Type B pancreatic cell (in vitro differentiated cells): ENCODE measurements around the gene CFAP251. TPM values are rescaled to one million over a fixed set of nuclear protein-coding genes. Genes with fewer than 3 reads are reported as not detected.

Source experiments
- DNase-seq: peaks from one replicate; pipeline ENCODE4 v3.0.0; 2021; ENCODE audit warnings: mixed read lengths; ENCODE audit not compliant: unreplicated experiment; ENCODE audit errors: extremely low spot score
- H3K27ac Mint-ChIP-seq: 2 replicates; pipeline ENCODE4 v1.8.0; 2021; ENCODE audit warnings: mild to moderate bottlenecking, mixed read lengths
- H3K27me3 Mint-ChIP-seq: 2 replicates; pipeline ENCODE4 v1.8.0; 2021; ENCODE audit warnings: mixed read lengths
- H3K36me3 Mint-ChIP-seq: 2 replicates; pipeline ENCODE4 v1.8.0; 2021; ENCODE audit warnings: mixed read lengths
- H3K4me1 Mint-ChIP-seq: one replicate; pipeline ENCODE4 v1.8.0; 2021; ENCODE audit warnings: mixed read lengths; ENCODE audit not compliant: unreplicated experiment
- H3K4me3 Mint-ChIP-seq: 2 replicates; pipeline ENCODE4 v1.8.0; 2021; ENCODE audit warnings: mild to moderate bottlenecking, mixed read lengths
- H3K9me3 Mint-ChIP-seq: 2 replicates; pipeline ENCODE4 v1.8.0; 2021; ENCODE audit warnings: mixed read lengths
- CTCF ChIP-seq: fragments of 200-600 bp; sonication (generic); conservative IDR thresholded peaks from 2 replicates; pipeline ENCODE4 v1.5.0; 2021; ENCODE audit warnings: antibody characterized with exemption, mild to moderate bottlenecking
- total RNA-seq: library from RNA; stranded (reverse); gene quantifications from 2 replicates; pipeline ENCODE4 v1.2.1, GENCODE V29; 2021; ENCODE audit warnings: low replicate concordance

The CFAP251 gene
- total RNA-seq, 1 donor from 2014 or later = 3.3 TPM

GRCh38 chr12:122051231-122051876 lies 133.0 kb downstream of the CFAP251 start:
- Mint-ChIP-seq H3K9me3 (no peaks in the 10 kb centered on the region), H3K27ac (no peak overlapping the region), H3K27me3 (no peaks in the 10 kb centered on the region), H3K4me3 (no peak overlapping the region), H3K36me3 (no peaks in the 10 kb centered on the region), H3K4me1 (peaks cover 5% of the 10 kb centered on the region)
- no peak for TF ChIP-seq CTCF
- DNase-seq = no peak

- no peaks in the 10 kb centered on the region for H3K9me3 Mint-ChIP-seq
- no peaks in the 10 kb centered on the region for H3K36me3 Mint-ChIP-seq
- H3K4me1 Mint-ChIP-seq = peaks cover 5% of the 10 kb centered on the region
- no peak overlapping the region for H3K27ac Mint-ChIP-seq
- TF ChIP-seq CTCF = no peak
- no peak for DNase-seq
- no peak overlapping the region for H3K4me3 Mint-ChIP-seq
- no peaks in the 10 kb centered on the region for H3K27me3 Mint-ChIP-seq
Measured at GRCh38 chr12:122052285-122052684, 133.9 kb downstream of the CFAP251 start.

Other genes starting within 250 kb of the CFAP251 start
- 0.80 and 0.83 TPM in 2 replicates for gene MORN3, start 248.9 kb upstream of the CFAP251 start, total RNA-seq
- 11.3 and 14.0 TPM in 2 replicates for gene TMEM120B, start 205.8 kb upstream of the CFAP251 start, total RNA-seq
- gene RHOF, start 124.9 kb upstream of the CFAP251 start, total RNA-seq = 24.9 and 26.0 TPM in 2 replicates
- gene SETD1B, start 114.6 kb upstream of the CFAP251 start, total RNA-seq = 28.4 and 34.2 TPM in 2 replicates
- gene HPD, start 59.7 kb upstream of the CFAP251 start, total RNA-seq = 0.92 TPM in 1 of 2 replicates, not detected in the other
- 41.8 and 43.0 TPM in 2 replicates for gene PSMD9, start 29.8 kb upstream of the CFAP251 start, total RNA-seq
- gene BCL7A, start 103.3 kb downstream of the CFAP251 start, total RNA-seq = 22.2 and 30.9 TPM in 2 replicates
- 28.4 and 44.5 TPM in 2 replicates for gene MLXIP, start 160.2 kb downstream of the CFAP251 start, total RNA-seq